ENCODE results near the gene ITGA11. TPM values are rescaled to one million over a fixed set of nuclear protein-coding genes. Genes with fewer than 3 reads are reported as not detected.

The ITGA11 gene
- total and polyA plus RNA-seq, 2 of the 13 experiments (the other 11 are each of a cell fraction or from before 2014, with no cell fraction given): not detected

DNA sequence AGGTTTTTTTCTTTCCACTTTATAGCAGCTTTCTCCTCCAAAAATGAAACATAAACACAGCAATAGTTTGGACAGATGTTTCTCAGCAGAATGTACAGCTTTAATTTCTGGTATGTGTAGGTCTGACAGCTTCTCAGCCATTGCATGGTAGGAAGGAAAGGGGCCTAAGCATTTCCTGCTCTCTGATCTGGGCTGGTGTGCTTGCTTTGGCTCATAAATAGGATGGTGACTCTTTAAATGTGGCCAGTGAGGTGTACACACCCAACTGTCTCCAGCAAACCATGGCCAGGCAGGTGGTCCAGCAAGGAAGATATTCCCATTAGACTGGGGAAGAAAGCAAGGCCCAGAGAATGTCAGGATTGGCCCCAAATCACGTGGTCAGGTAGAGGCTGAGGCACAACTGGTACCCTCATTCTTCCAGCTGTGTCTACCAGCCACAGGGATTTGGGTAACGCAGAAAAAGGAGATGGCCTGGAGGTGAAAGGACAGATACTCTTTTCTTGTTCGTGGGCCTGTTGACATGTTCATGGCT is 52.1 kb downstream of the ITGA11 start (continued):
- TF ChIP-seq NFKBIZ (CRISPR knock-in tag; IDR thresholded peaks at IDR 0.05) (no peak), HCFC1 (IDR thresholded peaks at IDR 0.05; ENCODE audit: low read depth, low read length) (no peak), ZEB1 (IDR thresholded peaks at IDR 0.05; ENCODE audit: insufficient replicate concordance, low read depth) (no peak), KDM2A (CRISPR knock-in tag; IDR thresholded peaks at IDR 0.05; ENCODE audit: borderline replicate concordance, low read depth) (no peak), ZNF446 (CRISPR knock-in tag; IDR thresholded peaks at IDR 0.05) (no peak), ZNF720 (CRISPR knock-in tag; IDR thresholded peaks at IDR 0.05) (no peak), ZNF879 (CRISPR knock-in tag; IDR thresholded peaks at IDR 0.05) (no peak)
- TF ChIP-seq, protein P1, sequence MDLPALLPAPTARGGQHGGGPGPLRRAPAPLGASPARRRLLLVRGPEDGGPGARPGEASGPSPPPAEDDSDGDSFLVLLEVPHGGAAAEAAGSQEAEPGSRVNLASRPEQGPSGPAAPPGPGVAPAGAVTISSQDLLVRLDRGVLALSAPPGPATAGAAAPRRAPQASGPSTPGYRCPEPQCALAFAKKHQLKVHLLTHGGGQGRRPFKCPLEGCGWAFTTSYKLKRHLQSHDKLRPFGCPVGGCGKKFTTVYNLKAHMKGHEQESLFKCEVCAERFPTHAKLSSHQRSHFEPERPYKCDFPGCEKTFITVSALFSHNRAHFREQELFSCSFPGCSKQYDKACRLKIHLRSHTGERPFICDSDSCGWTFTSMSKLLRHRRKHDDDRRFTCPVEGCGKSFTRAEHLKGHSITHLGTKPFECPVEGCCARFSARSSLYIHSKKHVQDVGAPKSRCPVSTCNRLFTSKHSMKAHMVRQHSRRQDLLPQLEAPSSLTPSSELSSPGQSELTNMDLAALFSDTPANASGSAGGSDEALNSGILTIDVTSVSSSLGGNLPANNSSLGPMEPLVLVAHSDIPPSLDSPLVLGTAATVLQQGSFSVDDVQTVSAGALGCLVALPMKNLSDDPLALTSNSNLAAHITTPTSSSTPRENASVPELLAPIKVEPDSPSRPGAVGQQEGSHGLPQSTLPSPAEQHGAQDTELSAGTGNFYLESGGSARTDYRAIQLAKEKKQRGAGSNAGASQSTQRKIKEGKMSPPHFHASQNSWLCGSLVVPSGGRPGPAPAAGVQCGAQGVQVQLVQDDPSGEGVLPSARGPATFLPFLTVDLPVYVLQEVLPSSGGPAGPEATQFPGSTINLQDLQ (CRISPR knock-in tag; IDR thresholded peaks at IDR 0.05): no peak
- TF ChIP-seq, protein P2, sequence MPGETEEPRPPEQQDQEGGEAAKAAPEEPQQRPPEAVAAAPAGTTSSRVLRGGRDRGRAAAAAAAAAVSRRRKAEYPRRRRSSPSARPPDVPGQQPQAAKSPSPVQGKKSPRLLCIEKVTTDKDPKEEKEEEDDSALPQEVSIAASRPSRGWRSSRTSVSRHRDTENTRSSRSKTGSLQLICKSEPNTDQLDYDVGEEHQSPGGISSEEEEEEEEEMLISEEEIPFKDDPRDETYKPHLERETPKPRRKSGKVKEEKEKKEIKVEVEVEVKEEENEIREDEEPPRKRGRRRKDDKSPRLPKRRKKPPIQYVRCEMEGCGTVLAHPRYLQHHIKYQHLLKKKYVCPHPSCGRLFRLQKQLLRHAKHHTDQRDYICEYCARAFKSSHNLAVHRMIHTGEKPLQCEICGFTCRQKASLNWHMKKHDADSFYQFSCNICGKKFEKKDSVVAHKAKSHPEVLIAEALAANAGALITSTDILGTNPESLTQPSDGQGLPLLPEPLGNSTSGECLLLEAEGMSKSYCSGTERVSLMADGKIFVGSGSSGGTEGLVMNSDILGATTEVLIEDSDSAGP (CRISPR knock-in tag; IDR thresholded peaks at IDR 0.05; ENCODE audit: borderline replicate concordance): no peak
